Prostate gland (tissue), 2 donors: Measurements from ENCODE around the gene CDYL.

ENCODE experiments used
- POLR2A ChIP-seq: fragments of 450-650 bp; IDR thresholded peaks from one replicate; pipeline ENCODE4 v1.6.1; 2016; ENCODE audit warnings: antibody characterized with exemption, mild to moderate bottlenecking
- POLR2AphosphoS5 ChIP-seq: sonication (generic); formaldehyde crosslinking; IDR thresholded peaks from one replicate; pipeline ENCODE4 v1.6.1; 2017; ENCODE audit warnings: antibody characterized with exemption
- TF ChIP-seq, protein P1 (sequence below), 4 experiments: fragments of 200-600 bp in 2 of 4; fragments of 450-650 bp in 2 of 4; sonication (generic) in 2 of 4; IDR thresholded peaks; 1 replicate in 3 of 4; 2 replicates in 1 of 4; pipeline ENCODE4 v1.5.1; 2016 to 2019; ENCODE audit warnings: antibody characterized with exemption in 4 of 4, mild to moderate bottlenecking in 2 of 4, moderate library complexity in 2 of 4

DNA sequence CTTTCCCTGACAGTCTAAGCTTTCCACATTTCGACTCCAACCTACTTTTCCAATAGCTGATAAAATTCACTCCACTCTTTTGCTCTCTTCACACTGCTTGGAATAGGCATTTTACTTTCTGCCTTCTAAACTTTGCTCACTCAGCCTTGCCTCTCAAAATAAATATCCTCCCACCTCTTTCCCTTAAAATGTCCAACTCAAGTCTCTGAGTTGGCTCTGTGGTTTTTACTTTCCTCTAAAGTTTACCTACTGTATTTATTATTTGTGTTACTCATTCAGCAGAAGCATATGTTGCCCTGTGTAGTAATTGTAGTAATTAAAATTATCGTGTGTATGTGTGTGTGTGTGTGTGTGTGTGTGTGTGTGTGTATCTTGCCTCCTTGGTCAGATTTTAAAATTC is 20.0 kb upstream of the CDYL start:
- TF ChIP-seq, protein P1, sequence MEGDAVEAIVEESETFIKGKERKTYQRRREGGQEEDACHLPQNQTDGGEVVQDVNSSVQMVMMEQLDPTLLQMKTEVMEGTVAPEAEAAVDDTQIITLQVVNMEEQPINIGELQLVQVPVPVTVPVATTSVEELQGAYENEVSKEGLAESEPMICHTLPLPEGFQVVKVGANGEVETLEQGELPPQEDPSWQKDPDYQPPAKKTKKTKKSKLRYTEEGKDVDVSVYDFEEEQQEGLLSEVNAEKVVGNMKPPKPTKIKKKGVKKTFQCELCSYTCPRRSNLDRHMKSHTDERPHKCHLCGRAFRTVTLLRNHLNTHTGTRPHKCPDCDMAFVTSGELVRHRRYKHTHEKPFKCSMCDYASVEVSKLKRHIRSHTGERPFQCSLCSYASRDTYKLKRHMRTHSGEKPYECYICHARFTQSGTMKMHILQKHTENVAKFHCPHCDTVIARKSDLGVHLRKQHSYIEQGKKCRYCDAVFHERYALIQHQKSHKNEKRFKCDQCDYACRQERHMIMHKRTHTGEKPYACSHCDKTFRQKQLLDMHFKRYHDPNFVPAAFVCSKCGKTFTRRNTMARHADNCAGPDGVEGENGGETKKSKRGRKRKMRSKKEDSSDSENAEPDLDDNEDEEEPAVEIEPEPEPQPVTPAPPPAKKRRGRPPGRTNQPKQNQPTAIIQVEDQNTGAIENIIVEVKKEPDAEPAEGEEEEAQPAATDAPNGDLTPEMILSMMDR (IDR thresholded peaks at IDR 0.05) = no peak
- TF ChIP-seq POLR2A = no peak
- no peak for TF ChIP-seq POLR2AphosphoS5
